GM20000 (cell line): ENCODE measurements around the gene PTPRT.

Experiments used
- DNase-seq: peaks from one replicate; pipeline ENCODE4 v3.0.0; 2012; ENCODE audit warnings: low spot score
- TF ChIP-seq, protein P1 (sequence below): IDR thresholded peaks from 2 replicates; pipeline ENCODE4 v1.5.1; 2012; ENCODE audit warnings: mild to moderate bottlenecking, control low read depth; ENCODE audit errors: extremely low read depth, missing control alignments

Gene PTPRT

DNA sequence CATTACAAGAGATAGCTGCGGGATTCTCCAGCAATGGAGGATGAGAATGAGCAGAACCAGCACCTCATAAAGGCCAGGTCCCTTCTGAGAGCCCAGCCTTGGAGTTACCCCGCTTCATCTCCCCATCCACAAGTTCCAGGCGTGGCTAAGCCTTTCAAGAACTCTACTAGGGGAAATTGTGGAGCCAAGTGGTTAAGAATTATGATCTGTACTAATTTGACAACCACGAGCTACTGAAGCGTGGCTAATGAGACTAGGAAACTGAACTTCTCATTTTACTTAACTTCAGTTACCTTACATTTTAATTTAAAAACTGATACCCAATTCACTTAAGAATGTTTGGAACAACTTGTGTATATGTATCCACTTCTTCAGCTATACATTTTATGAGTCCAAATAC is 401.0 kb downstream of the PTPRT start:
- no peak for DNase-seq
- TF ChIP-seq, protein P1, sequence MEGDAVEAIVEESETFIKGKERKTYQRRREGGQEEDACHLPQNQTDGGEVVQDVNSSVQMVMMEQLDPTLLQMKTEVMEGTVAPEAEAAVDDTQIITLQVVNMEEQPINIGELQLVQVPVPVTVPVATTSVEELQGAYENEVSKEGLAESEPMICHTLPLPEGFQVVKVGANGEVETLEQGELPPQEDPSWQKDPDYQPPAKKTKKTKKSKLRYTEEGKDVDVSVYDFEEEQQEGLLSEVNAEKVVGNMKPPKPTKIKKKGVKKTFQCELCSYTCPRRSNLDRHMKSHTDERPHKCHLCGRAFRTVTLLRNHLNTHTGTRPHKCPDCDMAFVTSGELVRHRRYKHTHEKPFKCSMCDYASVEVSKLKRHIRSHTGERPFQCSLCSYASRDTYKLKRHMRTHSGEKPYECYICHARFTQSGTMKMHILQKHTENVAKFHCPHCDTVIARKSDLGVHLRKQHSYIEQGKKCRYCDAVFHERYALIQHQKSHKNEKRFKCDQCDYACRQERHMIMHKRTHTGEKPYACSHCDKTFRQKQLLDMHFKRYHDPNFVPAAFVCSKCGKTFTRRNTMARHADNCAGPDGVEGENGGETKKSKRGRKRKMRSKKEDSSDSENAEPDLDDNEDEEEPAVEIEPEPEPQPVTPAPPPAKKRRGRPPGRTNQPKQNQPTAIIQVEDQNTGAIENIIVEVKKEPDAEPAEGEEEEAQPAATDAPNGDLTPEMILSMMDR = no peak

GRCh38 chr20:42785041-42785440 is 404.7 kb downstream of the PTPRT start:
- TF ChIP-seq, protein P1 = no peak
- no peak for DNase-seq

DNA sequence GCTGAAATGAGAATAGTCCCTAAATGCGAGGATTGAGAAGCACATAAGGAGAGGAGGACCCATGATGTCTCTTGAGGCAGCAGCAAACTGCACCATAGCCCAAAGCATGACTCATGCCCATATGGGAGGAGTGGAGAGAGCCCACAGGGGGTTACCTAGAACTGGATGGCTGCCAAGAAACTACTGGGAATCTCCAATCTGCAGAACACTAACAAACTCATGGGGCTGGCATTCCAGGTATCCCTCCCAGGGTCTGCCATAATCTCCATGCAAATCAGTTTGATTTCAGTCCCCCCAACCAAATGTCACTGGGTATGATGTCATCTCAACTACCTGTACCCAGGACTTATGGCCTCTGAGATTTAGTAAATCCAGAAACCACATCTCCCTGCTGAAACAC is 410.5 kb downstream of the PTPRT start:
- TF ChIP-seq, protein P1 = no peak
- no peak for DNase-seq

GRCh38 chr20:42775866-42776265 is 413.8 kb downstream of the PTPRT start:
- TF ChIP-seq, protein P1 = no peak
- DNase-seq = no peak

DNA sequence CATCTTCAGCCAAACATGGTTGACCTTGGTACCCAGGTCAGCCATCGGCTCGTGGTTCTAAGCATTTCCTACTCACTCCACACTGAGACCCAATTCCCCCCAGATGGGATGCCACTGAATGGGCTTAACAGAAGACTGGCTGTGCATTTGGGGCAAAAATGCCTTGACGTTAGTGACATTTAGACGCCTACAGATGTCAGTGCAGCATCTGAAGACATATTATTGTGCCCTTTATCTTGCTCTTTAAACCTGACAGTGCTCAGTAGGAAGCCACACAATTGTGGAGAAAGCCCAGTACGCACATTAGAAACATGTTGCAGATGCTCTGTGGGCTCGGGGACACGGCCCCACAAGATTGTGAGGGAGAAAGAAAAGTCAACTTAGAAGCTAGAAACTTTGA is 414.7 kb downstream of the PTPRT start:
- no peak for DNase-seq
- TF ChIP-seq, protein P1 = no peak

DNA sequence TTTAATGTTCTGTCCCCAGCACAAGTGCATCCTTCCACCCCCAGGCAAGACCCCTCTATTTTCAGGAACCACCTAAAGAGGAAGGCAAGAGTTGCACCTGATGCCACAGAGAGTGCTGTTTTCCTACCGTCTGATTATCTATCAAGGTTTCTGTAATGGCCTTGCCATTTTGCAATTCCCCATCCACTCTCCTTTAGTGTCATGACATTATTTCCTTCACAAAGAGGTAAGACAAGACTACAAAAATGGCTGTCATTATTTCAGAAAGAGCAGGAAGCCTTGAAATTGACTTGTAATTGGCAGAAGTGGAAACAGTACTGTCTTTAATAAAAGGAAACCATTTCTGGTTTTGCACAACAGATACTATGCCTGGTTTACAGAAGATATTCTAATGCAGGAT is 426.7 kb downstream of the PTPRT start:
- TF ChIP-seq, protein P1 = no peak
- DNase-seq = no peak

GRCh38 chr20:42756991-42757390 is 432.7 kb downstream of the PTPRT start:
- TF ChIP-seq, protein P1 = no peak

More at GRCh38 chr20:42756991-42757390, 432.7 kb downstream of the PTPRT start:
- DNase-seq = no peak
